Mesothelial cell of epicardium (in vitro differentiated cells): ENCODE results near the gene SAMD4B. TPM values are rescaled to one million over a fixed set of nuclear protein-coding genes. Genes with fewer than 3 reads are reported as not detected.

Source experiments
- DNase-seq, 2 experiments: peaks; one replicate each; pipeline ENCODE4 v3.0.0; 2021; ENCODE audit warnings: low spot score in 2 of 2; ENCODE audit not compliant: unreplicated experiment in 2 of 2
- H3K27ac Mint-ChIP-seq: 2 replicates; pipeline ENCODE4 v1.8.0; 2021; ENCODE audit warnings: mixed read lengths
- H3K27me3 Mint-ChIP-seq: 2 replicates; pipeline ENCODE4 v1.8.0; 2021; ENCODE audit warnings: low read depth, mixed read lengths
- H3K36me3 Mint-ChIP-seq: 2 replicates; pipeline ENCODE4 v1.8.0; 2021; ENCODE audit warnings: mixed read lengths
- H3K4me1 Mint-ChIP-seq: 2 replicates; pipeline ENCODE4 v1.8.0; 2021; ENCODE audit warnings: mixed read lengths
- H3K4me3 Mint-ChIP-seq: 2 replicates; pipeline ENCODE4 v1.8.0; 2021; ENCODE audit warnings: mild to moderate bottlenecking, moderate library complexity, mixed read lengths
- H3K9me3 Mint-ChIP-seq: 2 replicates; pipeline ENCODE4 v1.8.0; 2021; ENCODE audit warnings: mixed read lengths
- total RNA-seq: library from RNA; stranded (reverse); gene quantifications from 3 replicates; pipeline ENCODE4 v1.2.1, GENCODE V29; 2021
- TF ChIP-seq, protein P1 (sequence below): fragments of 200-600 bp; sonication (generic); IDR thresholded peaks from one replicate; pipeline ENCODE4 v1.5.0; 2021; ENCODE audit warnings: antibody characterized with exemption; ENCODE audit not compliant: unreplicated experiment

Gene SAMD4B
- total RNA-seq, 1 donor from 2014 or later = 128 TPM

DNA sequence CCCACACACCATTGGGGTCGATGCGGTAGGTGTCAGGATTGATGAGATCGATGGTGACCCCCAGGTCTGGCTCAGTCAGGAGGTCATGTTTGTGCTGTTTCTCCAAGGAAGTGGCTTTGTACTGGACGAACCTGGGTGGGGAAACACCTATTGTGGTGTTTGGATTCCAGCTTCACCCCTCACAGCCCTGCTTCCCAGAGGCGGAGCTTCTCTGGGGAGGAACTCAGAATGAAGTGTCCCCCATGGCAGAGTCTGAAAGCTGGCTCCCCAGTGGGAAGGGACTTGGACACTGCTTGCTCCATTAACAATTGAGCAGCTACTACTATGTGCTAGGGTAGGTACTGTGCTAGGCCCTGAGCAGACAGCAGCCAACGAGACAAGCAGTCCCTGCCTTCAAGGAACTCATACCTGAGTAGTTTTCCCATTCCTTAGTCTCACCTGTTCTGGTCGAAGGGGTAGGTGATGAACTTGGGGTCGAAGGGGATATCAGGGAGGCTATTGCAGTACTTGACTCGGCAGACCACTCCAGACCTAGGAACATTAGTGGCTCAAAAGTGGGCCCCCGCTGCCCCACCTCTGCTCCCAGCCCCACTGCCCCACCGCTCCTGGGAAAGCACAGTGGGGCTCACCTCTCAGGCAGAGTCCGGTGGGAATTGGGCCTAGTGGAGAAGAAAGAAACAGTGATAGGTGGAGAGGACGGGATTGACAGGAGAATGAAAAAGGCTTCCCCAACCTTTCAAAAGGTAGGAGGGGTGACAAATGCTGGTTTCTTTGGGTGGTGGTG lies 47.6 kb downstream of the SAMD4B start:
- peak overlapping the region; percentile 99 for H3K27ac Mint-ChIP-seq
- TF ChIP-seq, protein P1, sequence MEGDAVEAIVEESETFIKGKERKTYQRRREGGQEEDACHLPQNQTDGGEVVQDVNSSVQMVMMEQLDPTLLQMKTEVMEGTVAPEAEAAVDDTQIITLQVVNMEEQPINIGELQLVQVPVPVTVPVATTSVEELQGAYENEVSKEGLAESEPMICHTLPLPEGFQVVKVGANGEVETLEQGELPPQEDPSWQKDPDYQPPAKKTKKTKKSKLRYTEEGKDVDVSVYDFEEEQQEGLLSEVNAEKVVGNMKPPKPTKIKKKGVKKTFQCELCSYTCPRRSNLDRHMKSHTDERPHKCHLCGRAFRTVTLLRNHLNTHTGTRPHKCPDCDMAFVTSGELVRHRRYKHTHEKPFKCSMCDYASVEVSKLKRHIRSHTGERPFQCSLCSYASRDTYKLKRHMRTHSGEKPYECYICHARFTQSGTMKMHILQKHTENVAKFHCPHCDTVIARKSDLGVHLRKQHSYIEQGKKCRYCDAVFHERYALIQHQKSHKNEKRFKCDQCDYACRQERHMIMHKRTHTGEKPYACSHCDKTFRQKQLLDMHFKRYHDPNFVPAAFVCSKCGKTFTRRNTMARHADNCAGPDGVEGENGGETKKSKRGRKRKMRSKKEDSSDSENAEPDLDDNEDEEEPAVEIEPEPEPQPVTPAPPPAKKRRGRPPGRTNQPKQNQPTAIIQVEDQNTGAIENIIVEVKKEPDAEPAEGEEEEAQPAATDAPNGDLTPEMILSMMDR = no peak
- peaks cover 19% of the 10 kb centered on the region for H3K36me3 Mint-ChIP-seq
- H3K4me3 Mint-ChIP-seq = peak overlapping the region; percentile 90
- H3K4me1 Mint-ChIP-seq = peaks cover 18% of the 10 kb centered on the region
- H3K27me3 Mint-ChIP-seq = no peaks in the 10 kb centered on the region
- no peak for DNase-seq
- H3K9me3 Mint-ChIP-seq = no peaks in the 10 kb centered on the region

DNA sequence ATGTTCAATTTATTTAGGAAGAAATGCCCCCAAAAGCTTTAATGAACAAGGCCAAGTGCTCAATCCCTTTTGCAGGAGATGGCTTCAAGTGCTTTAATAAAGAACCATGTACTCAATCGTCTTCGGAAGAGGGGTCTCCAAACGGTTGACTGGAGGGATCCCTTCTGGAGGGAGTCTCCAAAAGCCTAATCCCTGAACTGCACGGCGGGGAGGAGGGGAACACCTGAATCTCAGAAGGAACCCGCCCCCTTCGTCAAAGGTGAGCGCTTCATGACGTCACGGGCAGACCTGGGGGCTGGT lies 48.2 kb downstream of the SAMD4B start:
- no peak for DNase-seq
- peaks cover 19% of the 10 kb centered on the region for H3K36me3 Mint-ChIP-seq

DNA sequence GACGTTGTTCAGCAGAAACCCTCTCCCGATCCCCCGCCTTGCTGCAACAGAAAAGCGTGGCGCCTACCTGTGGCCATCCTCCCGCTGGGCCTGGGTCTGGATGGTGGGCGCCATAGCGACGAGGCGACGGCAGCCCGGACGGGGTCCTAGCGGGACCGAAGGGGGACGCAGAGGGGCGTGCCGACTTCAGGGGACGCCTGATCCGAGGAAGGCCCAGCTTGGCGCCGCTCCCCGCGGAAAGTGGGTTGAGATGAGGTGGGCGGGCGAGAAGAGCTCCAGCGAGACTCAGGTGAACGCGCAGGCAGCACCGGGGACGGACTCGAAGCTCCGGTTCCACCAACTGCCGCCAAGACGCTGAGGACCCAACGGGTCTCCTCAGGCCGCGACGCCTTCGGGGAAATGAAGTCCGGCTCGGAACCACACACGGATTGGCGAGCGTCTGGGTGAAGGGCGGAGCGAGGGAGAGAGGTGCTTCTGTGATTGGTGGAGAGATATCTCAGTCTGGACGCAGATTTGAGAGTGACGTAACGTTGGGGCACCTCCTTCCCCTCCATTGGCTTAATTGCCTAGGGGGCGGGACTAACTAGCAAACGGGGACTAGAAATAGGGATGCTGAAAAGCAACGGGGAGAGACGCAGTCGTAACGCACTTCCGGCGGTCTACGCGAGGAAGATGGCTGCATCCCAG lies 48.7 kb downstream of the SAMD4B start, which contains the start of the genes MED29 and PAF1:
Gene MED29 (plus strand): TSS at position 628 of the 687 bp plus-strand sequence. CDS start 45 bp downstream, at position 673.
Gene PAF1 (minus strand): TSS at position 356 of the 687 bp plus-strand sequence. CDS start 242 bp downstream, at position 114.
- Mint-ChIP-seq H3K4me3 (peak within 1 kb of the TSS; percentile 90), H3K9me3 (no peaks in the 10 kb centered on the region), H3K27ac (peak within 1 kb of the TSS; percentile 99), H3K4me1 (peaks cover 18% of the 10 kb centered on the region), H3K36me3 (peaks cover 16% of the 10 kb centered on the region), H3K27me3 (no peaks in the 10 kb centered on the region)
- TF ChIP-seq, protein P1 = no peak
- peak; percentile 88 to 91 for DNase-seq

More for the DNA sequence above, 48.2 kb downstream of the SAMD4B start:
- Mint-ChIP-seq H3K4me3 (peak overlapping the region; percentile 90), H3K27ac (peak overlapping the region; percentile 99), H3K9me3 (no peaks in the 10 kb centered on the region), H3K27me3 (no peaks in the 10 kb centered on the region), H3K4me1 (peaks cover 18% of the 10 kb centered on the region)
- TF ChIP-seq, protein P1 = no peak

DNA sequence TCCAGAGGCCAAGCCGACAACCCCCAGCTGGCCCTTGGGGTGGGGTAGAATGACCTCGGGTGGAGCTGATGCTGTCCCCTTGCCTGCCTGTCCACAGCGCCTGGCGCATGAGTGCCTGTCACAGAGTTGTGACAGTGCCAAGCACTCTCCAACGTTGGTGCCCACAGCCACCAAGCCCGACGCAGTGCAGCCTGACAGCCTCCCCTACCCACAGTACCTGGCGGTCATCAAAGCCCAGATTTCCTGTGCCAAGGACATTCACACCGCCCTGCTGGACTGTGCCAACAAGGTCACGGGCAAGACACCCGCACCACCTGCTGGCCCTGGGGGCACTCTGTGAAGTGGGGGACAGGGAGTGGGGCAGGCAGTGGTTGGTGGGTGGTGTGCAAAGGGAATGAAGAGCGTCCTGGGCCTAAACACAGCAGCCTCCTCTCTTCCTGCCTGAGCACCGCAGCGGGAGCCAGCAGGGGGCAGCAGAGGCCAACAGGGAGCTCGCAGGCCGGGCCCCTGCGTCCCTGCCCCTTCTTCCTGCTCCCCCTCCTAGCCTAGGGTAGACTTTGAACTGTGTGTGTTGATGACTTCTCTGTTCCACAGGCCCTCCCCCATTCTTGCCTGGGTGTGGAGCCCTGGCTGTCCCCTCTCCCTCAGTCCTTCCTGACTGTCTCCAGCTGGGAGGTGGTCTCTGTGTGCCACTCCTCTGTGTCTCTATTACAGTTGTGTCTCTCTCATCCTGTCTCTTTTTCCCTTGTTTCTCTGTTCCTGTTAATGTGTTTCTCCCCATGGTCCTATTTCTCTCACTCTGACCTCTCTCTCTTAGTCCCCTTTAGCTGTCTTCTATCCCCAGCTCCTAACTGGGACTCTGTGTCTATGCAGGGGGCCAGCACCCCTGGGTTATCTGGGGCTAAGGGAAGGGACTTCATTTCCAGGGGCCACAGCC lies 55.4 kb downstream of the SAMD4B start:
- no peak overlapping the region for H3K4me3 Mint-ChIP-seq
- TF ChIP-seq, protein P1 = peak; percentile 76
- peaks cover 13% of the 10 kb centered on the region for H3K36me3 Mint-ChIP-seq
- peak overlapping the region; percentile 78 for H3K27ac Mint-ChIP-seq
- peaks cover 7% of the 10 kb centered on the region for H3K4me1 Mint-ChIP-seq
- H3K9me3 Mint-ChIP-seq = no peaks in the 10 kb centered on the region
- DNase-seq = peak; percentile 79 to 89
- no peaks in the 10 kb centered on the region for H3K27me3 Mint-ChIP-seq

DNA sequence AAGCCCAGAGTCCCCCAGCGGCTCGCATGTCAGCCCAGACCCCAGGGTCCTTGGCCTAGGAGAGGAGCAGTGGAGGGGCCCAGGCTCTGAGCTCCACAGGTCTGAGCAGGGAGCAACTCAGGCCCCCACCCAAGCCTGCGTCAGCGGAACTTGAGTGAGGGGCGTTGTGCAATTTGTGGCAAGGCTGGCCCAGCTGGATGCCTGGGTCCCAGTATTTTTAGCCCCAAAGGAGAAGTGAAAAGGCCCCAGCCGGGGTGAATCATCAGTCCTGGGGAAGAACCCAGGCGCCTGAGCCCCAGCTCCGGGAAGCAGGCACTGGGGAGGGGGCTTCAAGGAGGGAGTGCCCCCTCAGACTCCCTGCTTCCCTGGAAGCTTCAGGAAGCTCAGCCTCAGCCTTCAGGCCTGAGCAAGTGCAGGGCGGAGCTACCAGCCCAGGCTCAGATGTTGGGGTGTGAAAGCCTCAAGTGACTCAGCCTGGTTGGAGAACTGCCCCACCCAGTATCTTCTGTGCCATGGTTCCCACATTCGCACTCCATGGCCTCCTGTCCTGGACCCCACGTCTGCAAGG lies 56.2 kb downstream of the SAMD4B start:
- H3K4me3 Mint-ChIP-seq = no peak overlapping the region
- DNase-seq = no peak
- H3K27me3 Mint-ChIP-seq = no peaks in the 10 kb centered on the region
- H3K4me1 Mint-ChIP-seq = peaks cover 10% of the 10 kb centered on the region
- H3K9me3 Mint-ChIP-seq = no peaks in the 10 kb centered on the region
- TF ChIP-seq, protein P1 = no peak
- peak overlapping the region; percentile 78 for H3K27ac Mint-ChIP-seq
- H3K36me3 Mint-ChIP-seq = peaks cover 13% of the 10 kb centered on the region
